Measurements from ENCODE around the gene CMKLR1. TPM values are rescaled to one million over a fixed set of nuclear protein-coding genes. Genes with fewer than 3 reads are reported as not detected.

CMKLR1 gene
- total and polyA plus RNA-seq, 2 donors (not counting 1 experiment from before 2014, with no cell fraction given), result 0.06 to 0.54 TPM

DNA sequence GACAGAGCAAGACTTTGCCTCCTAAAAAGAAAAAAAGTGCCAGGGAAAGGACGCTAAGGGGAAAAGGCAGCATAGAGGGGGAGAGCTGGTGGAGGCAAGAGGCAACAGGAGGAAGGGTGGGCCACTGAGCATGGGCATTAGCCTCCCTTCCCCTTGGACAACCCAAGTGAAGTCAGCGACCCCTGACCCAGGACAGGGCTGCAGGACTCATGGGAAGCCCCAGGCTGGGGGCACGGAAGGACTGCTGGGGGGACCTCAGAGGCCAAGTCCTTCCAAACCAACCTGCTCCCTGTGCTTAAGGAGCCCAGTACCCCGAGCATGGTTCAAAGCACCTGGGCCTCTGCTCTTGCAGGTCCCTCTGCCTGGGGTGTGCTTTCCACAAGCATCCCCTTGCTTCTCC is 27.5 kb downstream of the CMKLR1 start:
- Histone ChIP-seq H3K79me2 (ENCODE audit: control insufficient read depth, insufficient read depth, low read length) (no peaks in the 10 kb centered on the region), H3K4me3 (ENCODE audit: control extremely low read depth in 1 of 5, extremely low read depth in 1 of 5, insufficient read depth in 1 of 5, low read depth in 2 of 5, low read length in 4 of 5) (no peak overlapping the region), H3K9me3 (ENCODE audit: control extremely low read depth in 1 of 3, control insufficient read depth in 2 of 3, insufficient read depth in 1 of 3, low read length in 2 of 3) (no peaks in the 10 kb centered on the region), H3K27me3 (replicated peaks in 1 of 4; ENCODE audit: control extremely low read depth in 1 of 4, control insufficient read depth in 3 of 4, insufficient read depth in 4 of 4, low read length in 3 of 4) (peaks cover 0 to 4% (median 0%) of the 10 kb centered on the region in 4 experiments), H3K27ac (ENCODE audit: low read length in 2 of 2) (no peak overlapping the region), H2AFZ (ENCODE audit: insufficient read depth, low read depth, low read length, poor library complexity, severe bottlenecking) (no peak overlapping the region), H3K4me1 (ENCODE audit: control insufficient read depth in 2 of 2, insufficient read depth in 2 of 2, low read length in 2 of 2) (no peaks in the 10 kb centered on the region), H4K20me1 (ENCODE audit: control insufficient read depth, insufficient read depth, low read length, poor library complexity, severe bottlenecking) (no peaks in the 10 kb centered on the region), H3K4me2 (replicated peaks; ENCODE audit: low read depth, low read length, poor library complexity, severe bottlenecking) (no peak overlapping the region), H3K9ac (ENCODE audit: low read length) (no peak overlapping the region), H3K36me3 (replicated peaks in 1 of 2; ENCODE audit: control extremely low read depth in 1 of 2, control insufficient read depth in 1 of 2, extremely low read depth in 1 of 2, insufficient read depth in 2 of 2, low read length in 1 of 2) (no peaks in the 10 kb centered on the region)
- intact Hi-C loops (cut with micrococcal nuclease), result no loop called here
- ATAC-seq (ENCODE audit: low read depth) (no peak), DNase-seq (no peak)
- ChIA-PET CTCF (no interaction called here), POLR2A (no interaction called here)
- no peak overlapping the region for H3K4me3 Mint-ChIP-seq
- peaks cover 4% of the 10 kb centered on the region for H3K4me1 Mint-ChIP-seq
- no peaks in the 10 kb centered on the region for H3K9me3 Mint-ChIP-seq (ENCODE audit: insufficient read depth)
- WGBS (ENCODE audit: insufficient coverage), result 87% methylated on average over 4 of the region's 4 CpGs
- no peak overlapping the region for H3K27ac Mint-ChIP-seq
- peaks cover 12% of the 10 kb centered on the region for H3K27me3 Mint-ChIP-seq
- TF ChIP-seq, protein P1, sequence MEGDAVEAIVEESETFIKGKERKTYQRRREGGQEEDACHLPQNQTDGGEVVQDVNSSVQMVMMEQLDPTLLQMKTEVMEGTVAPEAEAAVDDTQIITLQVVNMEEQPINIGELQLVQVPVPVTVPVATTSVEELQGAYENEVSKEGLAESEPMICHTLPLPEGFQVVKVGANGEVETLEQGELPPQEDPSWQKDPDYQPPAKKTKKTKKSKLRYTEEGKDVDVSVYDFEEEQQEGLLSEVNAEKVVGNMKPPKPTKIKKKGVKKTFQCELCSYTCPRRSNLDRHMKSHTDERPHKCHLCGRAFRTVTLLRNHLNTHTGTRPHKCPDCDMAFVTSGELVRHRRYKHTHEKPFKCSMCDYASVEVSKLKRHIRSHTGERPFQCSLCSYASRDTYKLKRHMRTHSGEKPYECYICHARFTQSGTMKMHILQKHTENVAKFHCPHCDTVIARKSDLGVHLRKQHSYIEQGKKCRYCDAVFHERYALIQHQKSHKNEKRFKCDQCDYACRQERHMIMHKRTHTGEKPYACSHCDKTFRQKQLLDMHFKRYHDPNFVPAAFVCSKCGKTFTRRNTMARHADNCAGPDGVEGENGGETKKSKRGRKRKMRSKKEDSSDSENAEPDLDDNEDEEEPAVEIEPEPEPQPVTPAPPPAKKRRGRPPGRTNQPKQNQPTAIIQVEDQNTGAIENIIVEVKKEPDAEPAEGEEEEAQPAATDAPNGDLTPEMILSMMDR (IDR thresholded peaks at IDR 0.05), result no peak
- TF ChIP-seq EZH2 (IDR thresholded peaks at IDR 0.05; ENCODE audit: borderline replicate concordance, insufficient read depth, low read depth, low read length, poor library complexity, severe bottlenecking), result no peak

DNA sequence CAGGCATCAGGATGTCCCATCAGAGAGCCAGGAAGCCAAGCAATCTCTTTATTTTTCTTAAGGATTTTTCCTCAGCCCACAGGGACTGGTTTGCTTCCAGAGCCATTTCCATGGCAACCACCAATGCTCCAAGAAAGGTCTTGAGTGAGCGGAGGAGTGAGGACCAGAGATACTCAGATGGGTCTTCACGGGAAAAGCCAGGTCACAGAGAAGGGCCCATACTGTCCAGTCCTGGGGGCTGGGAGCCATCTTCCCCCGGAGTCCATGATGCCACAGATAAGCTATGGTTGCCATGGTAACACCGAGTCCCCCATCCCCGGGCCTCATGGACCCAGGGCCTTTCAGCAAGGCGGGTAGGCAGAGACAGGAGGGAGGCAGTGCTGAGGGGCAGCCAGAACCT is 28.6 kb downstream of the CMKLR1 start:
- no peaks in the 10 kb centered on the region for H3K9me3 Mint-ChIP-seq (ENCODE audit: insufficient read depth)
- H3K27ac Mint-ChIP-seq, result no peak overlapping the region
- H3K27me3 ChIP-seq (replicated peaks in 1 of 4; ENCODE audit: control extremely low read depth in 1 of 4, control insufficient read depth in 3 of 4, insufficient read depth in 4 of 4, low read length in 3 of 4), result peaks cover 0 to 7% (median 0%) of the 10 kb centered on the region in 4 experiments
- no peak overlapping the region for H2AFZ ChIP-seq (ENCODE audit: insufficient read depth, low read depth, low read length, poor library complexity, severe bottlenecking)
- H3K4me3 Mint-ChIP-seq, result no peak overlapping the region
- H3K4me2 ChIP-seq (replicated peaks; ENCODE audit: low read depth, low read length, poor library complexity, severe bottlenecking), result no peak overlapping the region
- H3K9ac ChIP-seq (ENCODE audit: low read length), result no peak overlapping the region
- POLR2A ChIA-PET, result no interaction called here
- CTCF ChIA-PET, result no interaction called here
- H3K4me1 ChIP-seq (ENCODE audit: control insufficient read depth in 2 of 2, insufficient read depth in 2 of 2, low read length in 2 of 2), result no peaks in the 10 kb centered on the region
- DNase-seq (no peak), ATAC-seq (ENCODE audit: low read depth) (no peak)
- no peak overlapping the region for H3K4me3 ChIP-seq (ENCODE audit: control extremely low read depth in 1 of 5, extremely low read depth in 1 of 5, insufficient read depth in 1 of 5, low read depth in 2 of 5, low read length in 4 of 5)
- H3K79me2 ChIP-seq (ENCODE audit: control insufficient read depth, insufficient read depth, low read length), result no peaks in the 10 kb centered on the region
- no peak overlapping the region for H3K27ac ChIP-seq (ENCODE audit: low read length in 2 of 2)
- H3K27me3 Mint-ChIP-seq, result peaks cover 11% of the 10 kb centered on the region
- intact Hi-C loops (cut with micrococcal nuclease), result no loop called here
- H3K4me1 Mint-ChIP-seq, result peaks cover 4% of the 10 kb centered on the region
- WGBS (ENCODE audit: insufficient coverage), result 95% methylated on average over 5 of the region's 6 CpGs
- no peaks in the 10 kb centered on the region for H3K36me3 ChIP-seq (replicated peaks in 1 of 2; ENCODE audit: control extremely low read depth in 1 of 2, control insufficient read depth in 1 of 2, extremely low read depth in 1 of 2, insufficient read depth in 2 of 2, low read length in 1 of 2)
- H4K20me1 ChIP-seq (ENCODE audit: control insufficient read depth, insufficient read depth, low read length, poor library complexity, severe bottlenecking), result no peaks in the 10 kb centered on the region
- no peaks in the 10 kb centered on the region for H3K9me3 ChIP-seq (ENCODE audit: control extremely low read depth in 1 of 3, control insufficient read depth in 2 of 3, insufficient read depth in 1 of 3, low read length in 2 of 3)
- TF ChIP-seq, protein P1 (IDR thresholded peaks at IDR 0.05), result no peak
- TF ChIP-seq EZH2 (IDR thresholded peaks at IDR 0.05; ENCODE audit: borderline replicate concordance, insufficient read depth, low read depth, low read length, poor library complexity, severe bottlenecking), result no peak

Measured in B cell (primary cell).